Mucosa of gallbladder (tissue), 1 donor: Measurements from ENCODE around the gene TTI1. TPM values are rescaled to one million over a fixed set of nuclear protein-coding genes. Genes with fewer than 3 reads are reported as not detected.
A peak's percentile ranks its signal among the peaks of the same experiment; 100 is the strongest.

Source experiments
- DNase-seq: peaks from one replicate; pipeline ENCODE4 v3.0.0-alpha.2; 2020; ENCODE audit warnings: low spot score
- total RNA-seq: library from RNA; stranded (reverse); gene quantifications from one replicate; pipeline ENCODE4 v1.2.1, GENCODE V29; 2021
- donor health status: DM: no; HTN: no; CAD: no.

Gene TTI1
- total RNA-seq, 1 donor from 2014 or later, result 19.1 TPM

DNA sequence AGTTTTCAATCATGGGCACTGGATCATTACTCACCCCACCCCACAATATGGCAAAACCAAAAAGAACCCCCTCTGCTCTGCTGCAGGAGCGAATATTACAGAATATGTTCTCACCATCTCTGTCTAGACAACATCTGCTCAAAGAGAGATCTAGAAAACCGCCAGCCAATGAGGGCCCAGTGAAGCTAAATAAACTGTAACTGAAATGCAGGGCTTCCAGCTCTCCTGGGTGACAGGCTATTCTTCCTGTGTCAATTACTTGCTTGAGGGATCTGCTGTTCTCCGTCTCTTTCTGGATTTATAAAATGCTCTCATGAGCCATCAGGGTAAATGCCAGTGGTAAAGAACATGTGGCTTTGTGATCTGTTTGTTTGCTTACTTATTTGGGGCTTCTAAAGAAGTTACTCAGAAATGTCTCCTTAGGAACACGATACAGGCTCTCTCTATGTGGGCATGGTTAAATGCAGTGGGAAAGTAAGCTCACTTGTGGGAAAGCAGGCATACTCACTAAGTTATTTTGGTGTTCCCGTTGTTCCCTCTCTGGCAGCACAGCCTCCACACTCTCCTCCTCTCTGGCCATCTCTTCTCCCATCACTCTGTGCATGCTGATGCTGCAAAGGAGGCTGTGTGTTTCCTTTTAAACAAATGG lies 44.8 kb downstream of the TTI1 start:
- DNase-seq, result no peak

DNA sequence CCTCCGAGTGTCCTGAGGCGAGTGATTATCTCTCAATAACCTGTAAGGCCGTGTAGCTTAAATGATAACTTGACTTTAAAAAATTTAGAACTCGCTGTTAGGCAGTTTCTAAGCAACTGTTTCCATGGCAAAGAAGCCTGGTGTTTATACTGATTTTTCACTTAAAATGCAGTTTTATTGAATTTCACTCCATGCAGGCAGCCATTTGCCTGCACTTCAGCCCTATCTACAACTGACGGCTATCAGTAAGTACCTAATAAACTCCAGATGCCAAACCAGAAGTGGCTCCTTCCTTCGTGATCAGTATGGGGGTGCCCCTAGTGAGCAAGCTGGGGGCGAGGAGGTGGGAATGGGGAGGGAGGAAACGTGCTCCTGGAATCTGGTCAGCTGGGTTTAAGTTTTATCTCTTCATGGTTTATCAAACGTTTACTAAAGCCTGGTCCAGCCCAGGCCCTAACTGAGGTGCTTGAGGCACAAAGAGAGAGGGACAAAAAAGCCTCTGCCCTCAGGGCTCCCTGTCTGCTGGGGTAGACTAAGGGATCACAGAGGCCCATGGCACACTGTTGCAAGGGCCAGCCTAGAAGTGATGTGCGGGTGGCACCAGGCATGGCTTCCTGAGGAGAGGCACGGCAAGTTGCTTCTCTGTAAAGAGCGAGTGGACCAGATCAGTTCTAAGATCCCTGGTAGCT lies 45.5 kb downstream of the TTI1 start:
- no peak for DNase-seq

DNA sequence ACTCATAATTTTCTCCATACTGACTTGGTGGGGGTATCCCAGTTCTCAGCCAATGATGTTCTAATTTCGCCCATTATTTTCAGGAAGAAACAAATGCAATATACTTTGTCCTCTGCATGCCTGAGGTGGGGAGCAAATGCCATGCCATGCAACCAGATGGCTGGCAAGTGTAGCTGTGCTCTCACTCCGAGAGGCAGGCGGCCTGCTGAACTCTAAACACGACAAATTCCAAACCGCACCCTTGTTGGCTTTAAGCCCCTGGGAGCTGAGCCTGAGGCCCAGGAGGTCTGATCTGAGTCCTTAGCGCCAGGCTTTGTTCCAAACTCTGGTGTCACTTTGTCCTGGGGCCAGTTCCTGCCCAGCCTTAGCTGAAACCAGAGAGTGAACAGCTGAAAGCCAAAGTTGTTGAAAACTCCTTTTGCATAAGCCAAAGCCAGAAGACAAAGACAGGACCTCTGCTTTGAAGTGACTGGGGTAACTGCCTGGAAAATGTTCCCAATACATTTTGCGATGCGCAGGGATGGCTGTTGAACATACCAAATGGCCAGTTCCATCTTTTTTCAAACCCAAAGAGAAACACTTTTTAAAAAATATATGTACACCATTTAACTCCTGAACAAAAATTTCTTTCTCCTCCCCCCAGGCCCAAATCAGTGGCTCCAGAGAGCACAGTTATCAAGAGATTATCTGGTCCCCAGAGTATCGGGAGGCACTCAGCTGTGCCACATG lies 46.2 kb downstream of the TTI1 start:
- DNase-seq, result peak; percentile 91

DNA sequence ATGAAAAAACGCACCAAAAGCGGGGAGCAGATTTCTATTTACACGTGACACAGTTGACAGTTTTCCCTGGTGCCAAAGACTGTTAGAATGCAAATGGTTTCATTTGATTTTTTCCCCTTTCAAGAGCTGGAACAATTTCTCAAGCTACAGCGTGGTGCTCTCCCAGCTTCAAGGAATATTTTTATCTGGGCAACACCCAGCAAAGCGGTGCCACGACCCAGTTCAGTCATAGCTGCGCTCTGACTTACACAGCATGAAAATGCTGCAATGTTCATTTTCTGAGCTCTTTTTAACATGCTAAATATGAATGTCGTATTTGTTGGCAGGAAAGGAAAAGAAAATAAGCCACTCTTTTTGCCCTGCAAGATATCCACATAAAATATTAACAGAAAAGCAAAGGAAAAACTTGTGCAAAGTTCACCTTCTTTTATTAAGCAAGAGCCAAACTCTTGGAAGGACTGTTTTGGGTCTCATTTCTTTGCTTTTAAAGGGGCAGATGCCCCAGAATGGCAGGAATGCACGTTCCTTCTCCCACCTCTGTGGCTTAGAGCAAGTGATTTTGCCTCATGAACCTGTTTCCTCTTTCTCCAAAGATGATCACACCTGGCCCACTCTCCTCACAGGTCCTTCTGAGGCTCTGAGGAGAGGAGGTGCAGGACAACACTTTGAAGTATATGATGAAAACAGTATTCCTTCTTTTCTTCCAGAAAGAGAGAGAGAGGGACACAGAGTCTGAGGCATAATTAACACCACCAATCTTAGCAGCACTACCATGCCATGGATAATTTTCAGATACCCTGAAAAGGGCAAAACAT lies 47.0 kb downstream of the TTI1 start:
- DNase-seq, result no peak

DNA sequence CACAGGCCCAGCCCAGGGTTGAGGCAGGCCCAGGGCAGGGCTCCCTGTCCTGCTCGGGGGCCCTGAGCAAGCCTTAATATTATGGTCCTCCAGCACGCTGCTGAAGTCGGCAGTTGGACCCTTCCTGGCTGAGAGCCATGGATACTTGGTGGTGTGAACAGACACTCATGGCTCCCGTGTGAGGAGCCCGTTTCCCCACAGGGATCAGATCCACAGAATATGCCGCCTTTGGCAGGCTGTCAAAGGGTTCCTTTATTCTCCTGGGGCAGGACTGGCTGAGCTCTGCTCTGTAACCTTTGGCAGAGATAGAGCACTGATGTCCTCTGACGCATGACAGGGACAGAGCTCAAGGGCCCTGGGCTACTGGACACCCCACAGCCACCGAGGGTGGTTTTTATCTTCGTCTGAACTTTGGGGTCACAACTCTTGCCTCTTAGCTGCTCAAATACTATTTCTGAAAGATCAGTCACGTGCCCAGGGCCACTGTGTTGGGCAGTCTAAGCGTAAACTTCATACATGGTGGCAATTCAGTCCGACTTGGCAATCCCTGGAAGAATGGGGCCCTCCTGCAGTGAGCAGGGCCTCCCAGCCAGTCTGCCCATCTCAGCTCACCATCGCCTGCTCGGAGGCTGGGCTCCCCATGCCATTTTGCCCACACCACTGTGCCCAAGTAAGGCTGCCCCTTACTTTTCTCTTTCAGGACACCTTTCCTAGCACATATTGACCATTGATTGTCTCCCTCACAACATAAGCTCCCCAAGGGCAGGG lies 49.1 kb downstream of the TTI1 start:
- DNase-seq, result peak; percentile 29

DNA sequence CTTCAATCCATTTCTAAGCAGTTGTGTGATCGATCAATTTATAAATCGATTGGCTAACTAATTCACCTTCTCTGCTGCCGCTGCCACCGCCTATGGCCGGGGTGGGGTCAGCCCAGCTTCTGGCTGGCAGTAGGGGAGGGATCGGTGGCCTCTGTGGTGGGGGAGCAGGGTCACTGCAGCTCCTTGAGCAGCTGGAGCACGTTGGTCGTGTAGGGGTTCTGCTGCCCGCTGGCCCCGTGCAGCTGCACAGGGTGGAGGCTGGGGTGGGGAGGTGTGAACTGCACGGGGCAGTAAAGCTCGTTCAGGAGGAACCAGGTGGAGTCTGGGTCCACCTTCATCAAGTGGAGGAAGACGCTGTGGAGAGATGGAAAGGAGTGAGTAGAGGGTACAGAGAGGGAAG lies 50.0 kb downstream of the TTI1 start:
- no peak for DNase-seq

DNA sequence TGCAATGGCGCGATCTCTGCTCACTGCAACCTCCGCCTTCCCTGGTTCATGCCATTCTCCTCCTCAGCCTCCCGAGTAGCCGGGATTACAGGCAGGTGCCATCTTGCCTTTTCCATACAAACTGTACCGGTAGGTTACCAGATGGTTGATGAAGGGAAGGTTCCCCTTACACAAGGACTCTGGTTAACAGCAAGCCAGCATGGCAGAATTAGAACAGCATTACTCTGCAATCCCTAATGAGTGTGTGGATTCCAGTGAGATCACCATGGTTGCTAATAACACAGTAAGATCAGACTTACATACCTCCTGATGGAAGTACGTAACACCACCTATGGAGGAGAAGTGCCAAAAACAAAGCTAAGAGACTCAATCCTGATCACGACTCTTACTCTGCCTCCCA lies 51.7 kb downstream of the TTI1 start:
- DNase-seq, result no peak

DNA sequence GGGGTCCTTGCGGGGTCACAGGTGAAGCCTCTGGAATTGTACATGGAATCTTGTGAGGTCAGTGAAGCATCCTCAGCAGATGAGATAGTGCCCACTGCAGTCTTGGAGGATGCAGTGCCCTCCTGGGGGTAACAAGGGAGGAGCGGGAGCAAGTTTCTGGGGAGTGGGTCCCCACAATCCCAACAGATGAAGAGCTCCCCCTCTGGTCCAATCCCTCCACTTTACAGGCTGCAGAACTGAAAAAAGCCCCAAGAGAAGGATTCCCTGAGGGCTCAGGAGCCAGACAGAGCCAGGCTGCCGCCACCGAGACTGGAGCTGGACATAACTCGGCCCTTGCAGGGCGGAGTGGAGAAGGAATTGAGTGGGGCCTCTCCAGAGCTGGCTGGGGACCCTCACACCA lies 52.4 kb downstream of the TTI1 start:
- no peak for DNase-seq

DNA sequence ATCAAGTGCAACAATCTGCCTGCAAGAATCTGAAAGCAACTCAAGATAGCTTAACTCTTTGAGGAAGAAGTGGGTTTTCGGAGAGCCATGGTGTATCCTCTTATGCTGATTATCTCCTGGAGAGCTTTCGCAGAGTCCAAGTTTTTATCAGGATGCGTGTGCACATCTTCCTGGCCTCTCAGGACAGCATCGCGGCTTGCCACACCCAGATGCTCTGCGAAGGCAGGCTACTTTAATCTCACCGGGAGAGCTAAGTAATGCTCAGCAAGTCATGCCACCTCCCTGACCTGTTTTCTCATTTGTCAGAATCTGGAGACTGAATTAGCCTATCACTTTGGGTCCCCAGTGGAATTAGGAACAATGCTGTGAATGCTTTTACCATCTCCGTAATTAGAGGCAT lies 52.9 kb downstream of the TTI1 start:
- no peak for DNase-seq

DNA sequence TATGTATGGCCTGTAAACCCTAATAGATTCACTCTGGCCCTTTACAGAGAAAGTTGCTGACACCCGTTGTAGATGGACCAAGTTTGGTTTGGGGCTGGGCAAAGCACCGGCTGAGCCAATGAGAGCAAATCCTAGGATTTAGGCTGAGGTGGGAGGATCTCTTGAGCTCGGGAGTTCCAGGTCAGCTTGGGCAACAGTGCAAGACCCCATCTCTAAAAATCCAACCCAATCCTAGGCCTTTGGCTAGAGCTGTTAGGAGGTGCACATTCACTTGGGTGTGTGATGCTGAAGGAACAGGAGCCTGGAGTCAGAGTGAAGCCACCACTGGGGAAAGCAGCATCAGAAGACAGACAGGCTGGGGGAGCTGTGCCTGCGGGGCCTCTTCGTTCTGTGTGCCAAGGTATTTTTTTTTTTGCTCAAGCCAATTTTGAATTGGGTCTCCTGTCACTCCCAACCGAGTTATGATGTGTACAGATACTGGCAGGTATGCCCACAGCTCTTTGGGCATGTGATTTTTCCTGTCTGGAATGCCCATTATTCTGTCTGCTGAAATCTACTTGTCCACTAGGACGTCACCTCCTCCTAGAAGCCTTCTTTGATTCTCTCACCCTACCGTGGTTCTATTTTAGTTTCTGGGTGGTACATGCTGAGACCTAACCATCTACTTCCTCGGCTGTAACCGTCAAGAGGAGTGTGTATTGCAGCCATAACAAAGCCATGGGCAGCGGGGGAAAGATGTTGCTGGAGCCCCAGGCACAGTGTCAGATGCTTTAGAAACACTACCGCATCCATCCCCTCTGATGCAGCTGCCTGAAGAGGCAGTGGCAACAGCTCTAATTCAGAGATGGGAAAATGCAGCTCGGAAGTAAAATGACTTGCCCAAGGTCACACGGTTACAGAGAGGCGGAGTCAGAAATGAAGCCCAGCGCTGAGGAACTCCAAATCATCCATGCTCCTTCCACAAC lies 54.0 kb downstream of the TTI1 start:
- no peak for DNase-seq

DNA sequence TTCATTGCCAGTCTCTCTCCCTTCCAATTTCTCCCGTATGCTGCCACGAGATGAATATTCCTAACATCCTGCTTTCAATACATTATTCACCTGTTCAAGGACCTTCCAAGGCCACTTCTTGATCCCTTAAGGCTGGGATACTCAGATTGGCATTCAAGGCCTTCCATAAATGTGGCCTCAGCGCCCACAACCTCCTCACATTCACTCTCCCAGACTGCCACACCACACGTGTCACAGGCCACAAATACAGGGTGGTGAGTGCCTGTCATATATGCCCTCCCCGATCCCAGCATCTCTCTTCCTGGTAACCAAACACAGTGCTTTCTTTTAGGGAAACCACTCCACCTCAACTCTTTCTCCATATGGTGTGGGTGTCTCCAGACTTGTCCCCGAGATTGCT lies 55.5 kb downstream of the TTI1 start:
- DNase-seq, result no peak

DNA sequence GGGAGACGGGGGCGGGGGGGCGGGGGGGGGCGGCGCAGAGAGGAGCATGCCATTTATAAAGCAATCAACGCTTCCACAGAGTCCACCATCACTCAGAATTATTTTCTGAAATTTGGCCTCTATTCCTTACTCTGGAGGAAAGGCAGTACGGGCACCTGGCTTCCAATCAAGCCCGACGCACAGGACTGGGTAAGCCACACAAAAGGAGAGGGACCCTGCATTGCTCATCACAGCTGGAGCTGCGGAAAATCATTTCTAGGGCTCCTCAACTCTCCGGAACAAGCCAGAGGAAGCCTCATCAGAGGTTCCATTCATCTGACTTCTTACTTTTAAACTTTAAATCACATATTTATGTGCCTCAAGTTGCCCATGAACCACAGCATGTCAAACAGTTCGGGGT lies 55.9 kb downstream of the TTI1 start:
- DNase-seq, result no peak

DNA sequence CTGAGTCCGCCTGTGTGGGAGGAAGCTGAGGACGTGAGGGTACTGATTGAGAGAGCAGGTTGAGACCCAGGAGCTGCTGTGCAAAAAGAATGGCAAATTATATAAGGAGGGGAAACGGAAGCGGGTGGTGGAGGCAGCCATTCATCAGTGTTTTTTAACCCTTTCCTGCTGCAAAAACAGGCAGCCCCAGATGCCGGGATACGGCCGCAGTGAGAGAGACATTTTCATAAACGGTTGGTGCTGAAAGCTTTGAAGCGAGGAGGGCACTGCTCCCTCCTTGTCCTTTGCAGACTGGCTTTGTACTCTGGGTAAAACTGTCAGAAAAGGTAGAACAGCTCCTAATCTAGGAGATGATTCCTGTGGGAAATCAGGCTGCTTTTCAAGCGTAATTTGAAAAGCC lies 56.4 kb downstream of the TTI1 start:
- DNase-seq, result no peak

DNA sequence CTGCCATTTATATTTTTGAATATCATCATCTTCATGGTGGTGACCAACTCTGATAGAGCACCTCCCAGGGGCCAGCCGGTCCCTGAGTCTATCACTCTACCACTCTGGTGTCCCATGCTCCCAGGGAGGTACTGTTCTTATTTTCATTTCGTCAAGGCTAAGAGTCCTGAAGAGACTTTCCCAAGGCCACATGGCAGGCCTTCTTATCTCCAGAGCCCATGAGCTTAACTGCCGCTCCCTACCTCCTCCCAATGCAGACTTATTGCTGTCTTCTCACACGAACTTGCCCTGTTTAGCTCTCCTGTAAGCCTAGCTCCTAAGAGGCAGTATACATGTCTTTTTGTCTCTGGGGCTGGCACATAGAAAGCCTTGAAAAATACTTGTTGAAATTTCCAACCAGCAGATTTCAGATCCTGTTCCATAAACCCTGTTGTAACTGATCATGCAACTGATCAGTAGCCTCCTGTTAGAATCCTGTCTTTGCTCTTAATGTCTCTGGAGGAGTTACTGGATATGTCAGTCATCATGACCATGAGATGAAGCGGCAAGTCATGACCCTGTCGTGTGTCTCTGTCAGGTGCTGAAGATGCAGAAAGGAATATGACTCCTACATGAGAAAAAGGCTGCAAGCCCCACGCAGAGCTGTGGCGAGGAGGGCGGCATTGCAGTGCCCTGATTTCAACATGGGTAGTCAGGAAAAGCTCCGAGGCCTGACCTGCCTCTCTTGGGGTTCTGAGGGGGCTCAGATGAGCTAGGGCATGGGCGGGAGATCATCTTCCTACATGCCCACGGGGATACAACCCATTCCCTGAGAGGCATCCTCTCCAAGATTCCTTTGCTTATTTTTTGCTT lies 60.0 kb downstream of the TTI1 start:
- no peak for DNase-seq

DNA sequence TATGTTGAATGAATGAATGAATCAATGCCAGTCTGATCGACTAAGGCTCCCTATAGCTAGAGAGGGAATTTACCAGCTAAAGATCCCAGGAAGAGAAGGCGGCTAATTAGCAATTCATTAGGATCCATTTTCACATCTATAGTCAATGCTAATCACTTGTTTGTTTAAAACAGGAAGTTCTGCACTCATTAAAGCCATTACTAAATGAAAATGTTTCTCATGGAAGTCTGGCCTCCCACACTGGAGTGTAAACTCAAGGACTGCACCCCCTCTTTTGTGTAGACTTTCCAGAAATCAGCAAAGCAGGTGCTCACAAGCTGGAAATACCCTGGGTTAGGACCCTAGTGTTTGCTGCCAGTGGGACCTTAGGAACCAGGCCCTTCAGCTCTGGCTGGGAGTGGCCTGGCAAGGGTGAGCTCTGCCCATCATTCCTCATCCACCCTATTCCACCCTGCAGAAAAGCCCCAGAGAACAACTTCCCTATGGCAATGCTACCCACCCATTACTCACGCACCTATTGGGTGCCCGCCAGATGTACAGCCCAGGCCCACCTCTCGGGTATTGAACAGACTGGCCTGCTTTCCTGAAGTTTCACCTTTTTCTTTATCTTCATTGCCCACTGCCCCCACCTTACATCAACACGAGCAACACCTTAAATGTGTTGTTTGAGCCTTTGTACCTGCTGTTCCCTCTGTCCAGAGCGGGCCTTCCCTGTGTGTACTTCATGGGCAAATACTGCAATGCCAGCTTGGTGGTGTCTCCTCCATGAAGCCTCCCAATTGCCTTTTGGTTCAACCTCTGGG lies 60.8 kb downstream of the TTI1 start:
- DNase-seq, result no peak

DNA sequence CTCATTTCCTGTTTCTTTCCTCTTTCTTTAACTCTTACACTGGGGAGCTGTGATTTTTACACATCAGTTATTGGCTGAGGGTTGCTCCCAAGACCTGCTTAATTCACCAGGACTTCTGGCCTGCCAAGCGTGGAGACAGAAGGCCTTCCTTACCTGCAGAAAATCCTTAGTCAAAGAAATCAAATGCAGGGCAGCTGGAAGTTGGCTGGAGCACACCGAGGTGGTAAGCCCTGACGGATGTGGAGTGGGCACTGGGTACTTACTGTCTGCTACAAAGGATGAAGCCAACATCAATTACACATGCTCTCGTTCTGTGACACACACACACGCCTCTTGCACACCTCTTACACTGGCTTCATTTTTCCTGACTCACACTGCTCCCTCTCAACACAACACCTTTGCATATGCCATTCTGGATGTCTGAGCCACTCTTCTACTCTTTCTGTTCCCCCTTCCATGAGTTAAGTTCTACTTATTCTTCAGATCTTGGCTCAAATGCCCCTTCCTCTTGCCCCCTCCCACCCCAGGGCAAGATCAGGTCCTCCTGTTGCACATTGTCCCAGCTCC lies 61.6 kb downstream of the TTI1 start:
- no peak for DNase-seq

DNA sequence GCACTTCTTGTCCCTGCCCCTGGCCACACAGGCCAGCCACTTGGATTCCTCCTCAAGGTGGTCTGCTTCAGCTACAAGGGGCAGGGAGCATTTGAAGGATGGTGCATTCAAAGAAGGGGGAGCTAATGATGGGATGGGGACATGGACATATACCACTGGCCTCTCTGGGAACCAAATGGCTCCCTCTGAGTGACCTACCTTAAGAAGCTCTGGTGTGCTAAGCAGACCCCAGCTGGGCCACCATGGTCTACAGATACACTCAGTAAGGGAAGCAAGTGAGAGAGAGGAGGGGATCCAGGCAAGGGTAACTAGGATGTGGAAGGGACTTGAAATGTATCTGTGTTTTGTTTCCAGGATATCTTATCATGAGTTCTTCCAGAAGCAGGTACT lies 62.4 kb downstream of the TTI1 start:
- DNase-seq, result no peak
